MM.1S (cell line): ENCODE results near the gene IQSEC1.

Experiments
- DNase-seq: peaks from one replicate; pipeline ENCODE4 v3.0.0-alpha.2; 2015
- H2AFZ ChIP-seq: fragments of 300-600 bp; sonication (generic); 2 replicates; pipeline ENCODE4 v1.6.0; 2016; ENCODE audit warnings: antibody characterized with exemption, low read length
- H3F3A ChIP-seq: fragments of 300-600 bp; sonication (generic); 2 replicates; pipeline ENCODE4 v1.6.1; 2016; ENCODE audit warnings: mild to moderate bottlenecking, antibody characterized with exemption, low read length, moderate library complexity, mixed read lengths; ENCODE audit not compliant: insufficient read depth
- H3K27ac ChIP-seq: fragments of 300-600 bp; sonication (generic); 2 replicates; pipeline ENCODE4 v1.5.1; 2016; ENCODE audit warnings: mild to moderate bottlenecking, low read length
- H3K27me3 ChIP-seq: fragments of 300-600 bp; sonication (generic); replicated peaks from 2 replicates; pipeline ENCODE4 v1.6.0; 2016; ENCODE audit warnings: low read length; ENCODE audit not compliant: insufficient read depth
- H3K36me3 ChIP-seq: fragments of 300-600 bp; sonication (generic); replicated peaks from 2 replicates; pipeline ENCODE4 v1.6.1; 2016; ENCODE audit warnings: mild to moderate bottlenecking, low read length, mixed read lengths; ENCODE audit not compliant: insufficient read depth
- H3K4me1 ChIP-seq: fragments of 300-600 bp; sonication (generic); 2 replicates; pipeline ENCODE4 v1.6.1; 2016; ENCODE audit warnings: low read length, mixed read lengths
- H3K4me2 ChIP-seq: fragments of 300-600 bp; sonication (generic); 2 replicates; pipeline ENCODE4 v1.6.0; 2016; ENCODE audit warnings: low read depth, low read length
- H3K4me3 ChIP-seq: fragments of 300-600 bp; sonication (generic); 2 replicates; pipeline ENCODE4 v1.5.1; 2016; ENCODE audit warnings: low read length, mixed read lengths
- H3K79me2 ChIP-seq: fragments of 300-600 bp; sonication (generic); 2 replicates; pipeline ENCODE4 v1.6.1; 2016; ENCODE audit warnings: mixed run types, low read length, mixed read lengths
- H3K9ac ChIP-seq: fragments of 300-600 bp; sonication (generic); 2 replicates; pipeline ENCODE4 v1.6.1; 2016; ENCODE audit warnings: low read length, mixed read lengths
- H3K9me2 ChIP-seq: fragments of 300-600 bp; sonication (generic); replicated peaks from 2 replicates; pipeline ENCODE4 v1.6.1; 2016; ENCODE audit warnings: mild to moderate bottlenecking, low read length, mixed read lengths; ENCODE audit not compliant: insufficient read depth
- H3K9me3 ChIP-seq: fragments of 300-600 bp; sonication (generic); replicated peaks from 2 replicates; pipeline ENCODE4 v1.6.1; 2016; ENCODE audit warnings: mild to moderate bottlenecking, low read length, mixed read lengths; ENCODE audit not compliant: insufficient read depth
- H4K20me1 ChIP-seq: fragments of 300-600 bp; sonication (generic); 2 replicates; pipeline ENCODE4 v1.6.1; 2016; ENCODE audit warnings: mild to moderate bottlenecking, low read length, moderate library complexity, mixed read lengths; ENCODE audit not compliant: insufficient read depth
- EZH2 ChIP-seq: fragments of 300-600 bp; sonication (generic); optimal IDR thresholded peaks from 2 replicates; pipeline ENCODE3; 2017; ENCODE audit warnings: low read depth, mild to moderate bottlenecking, antibody characterized with exemption, low read length, mixed read lengths
- EZH2phosphoT487 ChIP-seq: fragments of 300-600 bp; sonication (generic); IDR thresholded peaks from 2 replicates; pipeline ENCODE4 v1.6.1; 2018; ENCODE audit warnings: antibody characterized with exemption, low read length
- TF ChIP-seq, protein P1 (sequence below): fragments of 300-600 bp; sonication (generic); IDR thresholded peaks from 2 replicates; pipeline ENCODE4 v1.5.1; 2016; ENCODE audit warnings: antibody characterized with exemption, low read length, mixed read lengths

The IQSEC1 gene

DNA sequence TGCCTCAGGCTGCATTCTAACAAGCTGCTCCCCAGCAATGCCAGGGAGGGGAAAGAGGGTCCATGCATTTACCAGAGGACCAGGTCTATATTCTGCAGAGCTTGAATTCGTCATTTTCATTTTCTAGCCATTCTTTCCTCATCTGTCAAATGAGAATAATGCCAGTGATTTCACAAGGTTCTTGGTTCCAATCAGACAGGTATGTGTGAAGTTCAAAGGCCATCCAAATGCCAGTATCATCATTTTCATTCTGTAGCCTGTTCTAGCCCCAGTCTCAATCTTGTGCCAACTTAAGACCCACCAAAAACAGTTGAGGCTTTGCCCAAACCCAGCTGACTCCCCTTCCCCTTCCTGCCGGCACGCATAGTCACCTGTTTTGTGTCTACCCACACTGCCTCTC is 112.7 kb downstream of the IQSEC1 start:
- H3K9me2 ChIP-seq: no peaks in the 10 kb centered on the region
- no peaks in the 10 kb centered on the region for H3K36me3 ChIP-seq
- no peak overlapping the region for H3K4me3 ChIP-seq
- no peak overlapping the region for H2AFZ ChIP-seq
- TF ChIP-seq, protein P1, sequence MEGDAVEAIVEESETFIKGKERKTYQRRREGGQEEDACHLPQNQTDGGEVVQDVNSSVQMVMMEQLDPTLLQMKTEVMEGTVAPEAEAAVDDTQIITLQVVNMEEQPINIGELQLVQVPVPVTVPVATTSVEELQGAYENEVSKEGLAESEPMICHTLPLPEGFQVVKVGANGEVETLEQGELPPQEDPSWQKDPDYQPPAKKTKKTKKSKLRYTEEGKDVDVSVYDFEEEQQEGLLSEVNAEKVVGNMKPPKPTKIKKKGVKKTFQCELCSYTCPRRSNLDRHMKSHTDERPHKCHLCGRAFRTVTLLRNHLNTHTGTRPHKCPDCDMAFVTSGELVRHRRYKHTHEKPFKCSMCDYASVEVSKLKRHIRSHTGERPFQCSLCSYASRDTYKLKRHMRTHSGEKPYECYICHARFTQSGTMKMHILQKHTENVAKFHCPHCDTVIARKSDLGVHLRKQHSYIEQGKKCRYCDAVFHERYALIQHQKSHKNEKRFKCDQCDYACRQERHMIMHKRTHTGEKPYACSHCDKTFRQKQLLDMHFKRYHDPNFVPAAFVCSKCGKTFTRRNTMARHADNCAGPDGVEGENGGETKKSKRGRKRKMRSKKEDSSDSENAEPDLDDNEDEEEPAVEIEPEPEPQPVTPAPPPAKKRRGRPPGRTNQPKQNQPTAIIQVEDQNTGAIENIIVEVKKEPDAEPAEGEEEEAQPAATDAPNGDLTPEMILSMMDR: no peak
- TF ChIP-seq EZH2phosphoT487: no peak
- no peak for TF ChIP-seq EZH2
- no peaks in the 10 kb centered on the region for H3K9me3 ChIP-seq
- H3K27ac ChIP-seq: no peak overlapping the region
- H3K4me2 ChIP-seq: no peak overlapping the region
- no peaks in the 10 kb centered on the region for H3K4me1 ChIP-seq
- DNase-seq: no peak
- no peaks in the 10 kb centered on the region for H3F3A ChIP-seq
- H3K79me2 ChIP-seq: peaks cover 100% of the 10 kb centered on the region
- H4K20me1 ChIP-seq: peaks cover 30% of the 10 kb centered on the region
- H3K9ac ChIP-seq: no peak overlapping the region
- H3K27me3 ChIP-seq: no peaks in the 10 kb centered on the region

DNA sequence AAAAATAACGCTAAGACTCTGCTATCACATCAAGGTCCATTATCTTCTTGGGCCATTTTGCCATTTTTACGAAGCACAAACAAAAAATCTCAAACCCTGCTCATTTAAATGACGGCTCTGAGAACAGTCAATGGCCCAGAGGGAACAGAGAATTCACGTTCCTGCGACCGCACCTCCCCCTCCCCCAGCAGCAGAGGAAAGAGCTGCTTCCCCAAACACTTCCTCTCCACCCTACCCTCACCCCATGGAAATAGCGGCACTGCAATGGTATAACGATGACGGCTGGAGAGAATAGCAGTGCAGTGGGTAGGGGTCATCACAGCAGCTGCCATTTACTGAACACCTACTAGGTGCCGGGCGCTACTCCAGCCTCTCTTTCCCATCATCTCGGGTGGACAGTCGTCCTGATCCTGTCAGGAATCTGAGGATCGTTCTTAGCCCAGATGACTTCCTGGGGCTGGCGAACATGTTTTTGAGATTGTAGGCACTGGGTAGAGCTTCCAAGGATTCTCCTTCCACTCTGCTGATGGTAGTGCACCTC is 113.3 kb downstream of the IQSEC1 start:
- Histone ChIP-seq H3K27ac (no peak overlapping the region), H3K27me3 (no peaks in the 10 kb centered on the region), H3K4me1 (no peaks in the 10 kb centered on the region), H3K4me2 (no peak overlapping the region), H2AFZ (no peak overlapping the region), H3K79me2 (peaks cover 100% of the 10 kb centered on the region), H4K20me1 (peaks cover 31% of the 10 kb centered on the region), H3K9ac (no peak overlapping the region), H3K9me3 (no peaks in the 10 kb centered on the region), H3K4me3 (no peak overlapping the region), H3F3A (no peaks in the 10 kb centered on the region), H3K36me3 (no peaks in the 10 kb centered on the region), H3K9me2 (no peaks in the 10 kb centered on the region)
- DNase-seq: no peak
- TF ChIP-seq, protein P1: no peak
- TF ChIP-seq EZH2 (no peak), EZH2phosphoT487 (no peak)

DNA sequence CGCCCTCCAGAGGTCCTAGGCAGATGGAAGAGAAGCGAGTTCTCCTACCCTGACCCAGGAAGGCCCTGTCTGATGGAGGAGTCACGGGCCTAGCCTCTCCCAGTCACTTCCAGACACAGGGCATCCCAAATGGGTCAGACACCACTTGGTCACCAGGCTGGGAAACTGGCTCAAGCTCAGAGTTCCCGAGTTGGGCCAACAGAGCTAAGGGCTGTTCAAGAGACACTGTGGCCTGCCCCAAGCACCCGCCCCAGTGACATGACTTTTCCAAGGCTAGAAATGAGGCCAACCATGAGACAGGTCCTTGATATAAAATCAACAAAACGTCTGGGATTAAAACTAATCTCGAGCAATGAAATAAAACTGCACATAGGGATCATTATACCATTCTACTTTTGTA is 113.8 kb downstream of the IQSEC1 start:
- Histone ChIP-seq H3K4me2 (no peak overlapping the region), H3K9me3 (no peaks in the 10 kb centered on the region), H3K79me2 (peaks cover 100% of the 10 kb centered on the region), H3K27ac (no peak overlapping the region), H4K20me1 (peaks cover 31% of the 10 kb centered on the region), H3K27me3 (no peaks in the 10 kb centered on the region), H3K9me2 (no peaks in the 10 kb centered on the region), H3K9ac (no peak overlapping the region), H2AFZ (no peak overlapping the region), H3K4me3 (no peak overlapping the region), H3F3A (no peaks in the 10 kb centered on the region), H3K4me1 (no peaks in the 10 kb centered on the region), H3K36me3 (no peaks in the 10 kb centered on the region)
- TF ChIP-seq EZH2 (no peak), EZH2phosphoT487 (no peak)
- TF ChIP-seq, protein P1: no peak
- no peak for DNase-seq
